Left colon (tissue), 2 donors: ENCODE results near the gene RPS5. TPM values are rescaled to one million over a fixed set of nuclear protein-coding genes. Genes with fewer than 3 reads are reported as not detected.
"Not testable (repeated sequence)": the region's sequence is repeated elsewhere in the genome, so short reads cannot be mapped to it uniquely, and the experiment has no call there.

Source experiments
- ATAC-seq: fragments of 200-7000 bp; cut with Tn5 transposase; one replicate; pipeline ENCODE4 v1.9.1; 2020; ENCODE audit warnings: mild to moderate bottlenecking, moderate library complexity
- DNase-seq, 2 donors: peaks; one replicate each; pipeline ENCODE4 v3.0.0-alpha.2; 2020
- intact Hi-C, 2 donors: fragments of 100-400 bp; cut with DNase I in 1 of 2; cut with micrococcal nuclease in 1 of 2; formaldehyde crosslinking; loops; one replicate each; pipeline versions ENCODE4 v1.11.2 to v1.14.0; 2022; cut with DNase I, micrococcal nuclease
- total RNA-seq, 2 donors: library from RNA; stranded (reverse); fragmentation: NEBNext Ultra II Directional; extraction: Animal tissue kit (Norgen Biotek cat#: 25700); gene quantifications; one replicate each; pipeline ENCODE4 v1.2.1, GENCODE V29; 2021
- donor health status: DM: no; HTN: no; CAD: no.
- donor health status: DM: yes; HTN: yes; CAD: no.

The RPS5 gene
- total RNA-seq, 2 donors from 2014 or later: 600 to 683 TPM

GRCh38 chr19:58355215-58355796, 31.8 kb upstream of the RPS5 start:
- ATAC-seq: no peak
- DNase-seq: no peak

GRCh38 chr19:58355908-58356765, 30.9 kb upstream of the RPS5 start:
- intact Hi-C loops: no loop called here
- ATAC-seq: no peak
- no peak for DNase-seq

More at GRCh38 chr19:58355215-58355796, 31.8 kb upstream of the RPS5 start:
- intact Hi-C loops: no loop called here

- no peak for ATAC-seq
- DNase-seq: no peak
- intact Hi-C loops: no loop called here
Measured at GRCh38 chr19:58356766-58357480, 30.1 kb upstream of the RPS5 start.

GRCh38 chr19:58357481-58358145, 29.5 kb upstream of the RPS5 start:
- ATAC-seq (no peak), DNase-seq (no peak)
- intact Hi-C loops: no loop called here

- intact Hi-C loops: no loop called here
- ATAC-seq: peak; percentile 29
- DNase-seq: peak; percentile 54 to 65
Measured at GRCh38 chr19:58361900-58362271, 25.2 kb upstream of the RPS5 start.

GRCh38 chr19:58362272-58362994, 24.6 kb upstream of the RPS5 start, which contains the start of gene ZNF497:
Gene ZNF497 (minus strand): TSS chr19:58362751. CDS start chr19:58357635, 5,116 bp downstream.
- DNase-seq (peak; percentile 97 to 99), ATAC-seq (peak; percentile 95)
- intact Hi-C loops: no loop called here

GRCh38 chr19:58364146-58364545, 22.9 kb upstream of the RPS5 start:
- intact Hi-C loops: no loop called here
- ATAC-seq: no peak
- DNase-seq: no peak

- no peak for ATAC-seq
- no peak for DNase-seq
- intact Hi-C loops: no loop called here
Measured at GRCh38 chr19:58366585-58367430, 20.3 kb upstream of the RPS5 start.

- DNase-seq: no peak
- ATAC-seq: no peak
- intact Hi-C loops: no loop called here
Measured at GRCh38 chr19:58367698-58368454, 19.2 kb upstream of the RPS5 start.

- no peak for DNase-seq
- ATAC-seq: no peak
- intact Hi-C loops: no loop called here
Measured at GRCh38 chr19:58368561-58369360, 18.3 kb upstream of the RPS5 start.

- DNase-seq (no peak), ATAC-seq (no peak)
- intact Hi-C loops: no loop called here
Measured at GRCh38 chr19:58372311-58373133, 14.5 kb upstream of the RPS5 start.

- no peak for ATAC-seq
- DNase-seq: no peak
- intact Hi-C loops: no loop called here
Measured at GRCh38 chr19:58374200-58374599, 12.9 kb upstream of the RPS5 start.

- DNase-seq, intact Hi-C loops, ATAC-seq: not testable (repeated sequence)
Measured at GRCh38 chr19:58376724-58377123, 10.3 kb upstream of the RPS5 start.

GRCh38 chr19:58379246-58379645, 7.8 kb upstream of the RPS5 start:
- ATAC-seq (no peak), DNase-seq (no peak)
- intact Hi-C loops: no loop called here

- ATAC-seq: peak; percentile 43
- no peak for DNase-seq
- intact Hi-C loops: no loop called here
Measured at GRCh38 chr19:58380037-58380661, 6.9 kb upstream of the RPS5 start.
